ELR (cell line): Measurements from ENCODE around the gene SCAPER.

Source experiments
- DNase-seq: peaks from one replicate; pipeline ENCODE4 v3.0.0-alpha.2; 2015; ENCODE audit warnings: low read depth

The SCAPER gene

GRCh38 chr15:76339305-76340197, 565.6 kb downstream of the SCAPER start:
- DNase-seq, result peak; percentile 54

GRCh38 chr15:76338486-76339304, 566.4 kb downstream of the SCAPER start:
- peak; percentile 43 for DNase-seq

- DNase-seq, result peak; percentile 48
Observed at GRCh38 chr15:76337696-76338485, 567.2 kb downstream of the SCAPER start.

- DNase-seq, result peak; percentile 79
Observed at GRCh38 chr15:76337059-76337695, 568.0 kb downstream of the SCAPER start.

- peak; percentile 96 for DNase-seq
Observed at GRCh38 chr15:76336254-76337058, 568.7 kb downstream of the SCAPER start, which contains the start of gene ISL2. TSS of gene ISL2 (plus strand) at chr15:76336773. CDS start at chr15:76336884, 111 bp downstream.

GRCh38 chr15:76335307-76336253, 569.6 kb downstream of the SCAPER start:
- DNase-seq, result peak; percentile 46

GRCh38 chr15:76334438-76335306, 570.5 kb downstream of the SCAPER start:
- DNase-seq, result no peak

- DNase-seq, result peak; percentile 53
Observed at GRCh38 chr15:76333720-76334437, 571.3 kb downstream of the SCAPER start.

- no peak for DNase-seq
Observed at GRCh38 chr15:76333309-76333708, 571.8 kb downstream of the SCAPER start.

GRCh38 chr15:76332796-76333195, 572.3 kb downstream of the SCAPER start:
- DNase-seq, result no peak

- DNase-seq, result peak; percentile 72
Observed at GRCh38 chr15:76330080-76330680, 575.0 kb downstream of the SCAPER start.

- peak; percentile 58 for DNase-seq
Observed at GRCh38 chr15:76328958-76329357, 576.2 kb downstream of the SCAPER start.

- DNase-seq, result no peak
Observed at GRCh38 chr15:76328106-76328696, 576.9 kb downstream of the SCAPER start.

GRCh38 chr15:76327191-76328105, 577.7 kb downstream of the SCAPER start:
- DNase-seq, result peak; percentile 60

- no peak for DNase-seq
Observed at GRCh38 chr15:76325704-76326103, 579.4 kb downstream of the SCAPER start.

GRCh38 chr15:76324066-76324465, 581.1 kb downstream of the SCAPER start:
- DNase-seq, result no peak
